ENCODE results near the gene EHBP1. TPM values are rescaled to one million over a fixed set of nuclear protein-coding genes. Genes with fewer than 3 reads are reported as not detected.
"Not testable (repeated sequence)": the region's sequence is repeated elsewhere in the genome, so short reads cannot be mapped to it uniquely, and the experiment has no call there.

Gene EHBP1
- total RNA-seq, 2 donors from 2014 or later: 23.7 to 34.3 TPM

DNA sequence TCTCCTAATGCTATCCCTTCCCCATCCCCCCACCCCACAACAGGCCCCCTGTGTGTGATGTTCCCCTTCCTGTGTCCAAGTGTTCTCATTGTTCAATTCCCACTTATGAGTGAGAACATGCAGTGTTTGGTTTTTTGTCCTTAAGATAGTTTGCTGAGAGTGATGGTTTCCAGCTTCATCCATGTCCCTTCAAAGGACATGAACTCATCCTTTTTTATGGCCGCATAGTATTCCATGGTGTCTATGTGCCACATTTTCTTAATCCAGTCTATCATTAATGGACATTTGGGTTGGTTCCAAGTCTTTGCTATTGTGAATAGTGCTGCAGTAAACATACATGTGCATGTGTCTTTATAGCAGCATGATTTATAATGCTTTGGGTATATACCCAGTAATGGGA is 43.6 kb downstream of the EHBP1 start:
- not testable (repeated sequence) for ATAC-seq; DNase-seq (ENCODE audit: low spot score); H3K4me3 Mint-ChIP-seq; H3K9me3 Mint-ChIP-seq; H3K27me3 Mint-ChIP-seq; H3K27ac Mint-ChIP-seq; H3K36me3 Mint-ChIP-seq
- H3K4me1 Mint-ChIP-seq (ENCODE audit: low read depth in 2 of 2): peaks cover 11 to 14% of the 10 kb centered on the region in 2 donors

DNA sequence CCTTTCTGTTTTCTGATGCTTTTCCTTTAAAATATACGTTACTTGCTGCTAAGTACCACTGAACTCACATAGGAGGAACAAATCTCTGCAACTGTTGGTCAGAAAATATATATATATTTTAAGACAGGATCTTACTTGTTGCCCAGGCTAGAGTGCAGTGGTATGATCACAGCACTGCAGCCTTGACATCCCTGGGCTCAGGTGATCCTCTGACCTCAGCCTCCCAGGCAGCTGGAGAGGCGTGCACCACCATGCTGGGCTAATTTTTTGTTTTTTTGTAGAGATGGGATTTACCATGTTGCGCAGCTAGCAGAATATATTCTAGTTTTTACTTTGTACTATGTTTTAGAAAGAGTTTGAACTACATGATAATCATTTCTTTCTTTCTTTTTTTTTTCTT is 51.5 kb downstream of the EHBP1 start:
- H3K27ac Mint-ChIP-seq: no peak overlapping the region
- peaks cover 2 to 13% of the 10 kb centered on the region in 2 donors for H3K4me1 Mint-ChIP-seq (ENCODE audit: low read depth in 2 of 2)
- no peak for DNase-seq (ENCODE audit: low spot score)
- no peaks in the 10 kb centered on the region for H3K9me3 Mint-ChIP-seq
- H3K36me3 Mint-ChIP-seq: no peaks in the 10 kb centered on the region
- ATAC-seq: no peak
- no peak overlapping the region for H3K4me3 Mint-ChIP-seq
- H3K27me3 Mint-ChIP-seq: no peaks in the 10 kb centered on the region

DNA sequence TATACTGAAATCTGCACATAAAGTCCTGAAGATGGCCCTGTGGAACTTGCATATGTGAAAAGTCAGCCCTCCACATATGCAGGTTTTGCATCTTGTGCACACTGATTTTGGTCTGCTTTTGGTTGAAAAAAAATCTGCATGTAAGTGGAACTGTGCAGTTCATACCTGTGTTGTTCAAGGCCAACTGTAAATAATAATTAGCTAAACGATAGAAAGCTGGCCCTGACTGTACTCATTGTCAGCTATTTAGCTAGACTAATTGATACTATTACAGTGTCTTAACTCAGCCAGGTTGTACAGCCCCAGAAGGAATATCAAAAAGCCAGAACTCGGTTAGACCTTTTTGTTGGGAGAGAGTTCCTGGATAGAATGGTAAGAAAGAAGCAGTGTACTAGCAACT is 54.5 kb downstream of the EHBP1 start:
- H3K9me3 Mint-ChIP-seq: no peaks in the 10 kb centered on the region
- no peaks in the 10 kb centered on the region for H3K36me3 Mint-ChIP-seq
- DNase-seq (ENCODE audit: low spot score) (no peak), ATAC-seq (no peak)
- H3K27me3 Mint-ChIP-seq: no peaks in the 10 kb centered on the region
- no peak overlapping the region for H3K27ac Mint-ChIP-seq
- H3K4me1 Mint-ChIP-seq (ENCODE audit: low read depth in 2 of 2): peaks cover 4 to 6% of the 10 kb centered on the region in 2 donors
- no peak overlapping the region for H3K4me3 Mint-ChIP-seq

DNA sequence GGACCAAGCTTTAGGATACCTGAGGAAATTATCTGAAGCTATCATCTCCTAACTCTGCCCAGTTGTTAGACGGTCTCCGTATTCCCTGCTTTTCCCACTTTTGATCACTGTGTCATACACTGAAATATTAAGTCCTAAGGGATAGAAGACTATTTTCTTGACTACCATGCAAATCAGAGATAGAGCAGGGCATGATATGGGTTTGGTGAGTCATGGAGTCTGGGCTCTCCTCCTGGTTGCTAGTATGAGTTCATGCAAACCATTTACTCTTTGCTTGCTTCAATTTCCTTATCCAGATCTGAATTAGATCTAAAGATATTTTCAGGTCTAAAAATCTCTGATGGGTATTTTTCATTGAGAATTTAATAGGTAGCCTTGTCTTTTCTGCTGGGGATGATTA is 55.0 kb downstream of the EHBP1 start:
- ATAC-seq (no peak), DNase-seq (ENCODE audit: low spot score) (no peak)
- no peak overlapping the region for H3K27ac Mint-ChIP-seq
- no peaks in the 10 kb centered on the region for H3K27me3 Mint-ChIP-seq
- H3K36me3 Mint-ChIP-seq: no peaks in the 10 kb centered on the region
- H3K9me3 Mint-ChIP-seq: no peaks in the 10 kb centered on the region
- H3K4me3 Mint-ChIP-seq: no peak overlapping the region
- H3K4me1 Mint-ChIP-seq (ENCODE audit: low read depth in 2 of 2): peaks cover 0 to 6% of the 10 kb centered on the region in 2 donors

DNA sequence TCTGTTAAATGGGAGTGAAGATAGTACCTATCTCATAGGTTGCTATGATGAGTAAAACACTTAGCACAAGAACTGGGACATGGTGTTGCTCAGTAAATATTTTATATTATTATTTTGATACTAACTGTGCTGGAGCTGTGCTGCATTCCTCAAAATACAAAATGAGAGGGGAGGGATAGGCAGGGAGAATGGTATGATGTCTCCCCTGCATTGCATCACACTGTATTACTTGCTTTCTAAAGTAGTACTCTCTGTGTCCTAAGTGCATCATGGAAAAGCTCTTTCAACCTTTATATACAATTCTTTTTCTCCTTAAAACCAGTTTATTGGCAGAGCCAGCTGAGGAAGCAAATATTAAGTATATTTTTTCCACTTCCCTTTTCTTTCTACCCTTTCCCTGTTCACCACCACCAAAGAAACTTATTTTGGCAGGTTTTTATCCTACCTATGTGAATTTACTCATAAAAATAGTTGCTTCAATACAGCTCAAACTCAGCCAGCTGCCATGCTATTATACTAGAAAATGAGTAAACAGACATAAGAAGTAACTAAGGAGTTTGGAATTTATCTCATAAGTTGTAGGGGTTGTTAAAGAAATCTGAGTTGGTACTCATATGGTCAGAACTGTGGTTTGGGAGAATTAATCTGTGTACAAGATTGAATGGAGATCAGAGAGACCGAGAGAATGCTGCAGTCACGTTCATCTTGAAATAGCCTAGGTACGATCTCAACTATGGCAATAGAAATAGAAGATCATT is 60.3 kb downstream of the EHBP1 start:
- H3K36me3 Mint-ChIP-seq: no peaks in the 10 kb centered on the region
- no peak for DNase-seq (ENCODE audit: low spot score)
- H3K4me3 Mint-ChIP-seq: no peak overlapping the region
- H3K27ac Mint-ChIP-seq: no peak overlapping the region
- peaks cover 0 to 6% of the 10 kb centered on the region in 2 donors for H3K4me1 Mint-ChIP-seq (ENCODE audit: low read depth in 2 of 2)
- no peak for ATAC-seq
- H3K9me3 Mint-ChIP-seq: no peaks in the 10 kb centered on the region
- no peaks in the 10 kb centered on the region for H3K27me3 Mint-ChIP-seq

DNA sequence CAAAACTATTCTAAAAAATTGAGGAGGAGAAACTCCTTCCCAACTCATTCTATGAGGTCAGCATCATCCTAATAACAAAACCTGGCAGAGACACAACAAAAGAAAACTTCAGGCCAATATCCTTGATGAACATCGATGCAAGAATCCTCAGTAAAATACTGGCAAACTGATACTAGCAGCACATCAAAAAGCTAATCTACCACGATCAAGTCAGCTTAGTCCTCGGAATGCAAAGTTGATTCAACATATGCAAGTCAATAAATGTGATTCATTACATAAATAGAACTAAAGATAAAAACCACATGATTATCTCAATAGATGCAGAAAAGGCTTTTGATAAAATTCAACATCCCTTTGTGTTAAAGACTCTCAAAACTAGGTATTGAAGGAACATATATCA is 63.1 kb downstream of the EHBP1 start:
- H3K4me1 Mint-ChIP-seq (ENCODE audit: low read depth in 2 of 2): no peaks in the 10 kb centered on the region
- H3K36me3 Mint-ChIP-seq: no peaks in the 10 kb centered on the region
- ATAC-seq: no peak
- no peaks in the 10 kb centered on the region for H3K27me3 Mint-ChIP-seq
- DNase-seq (ENCODE audit: low spot score): no peak
- no peak overlapping the region for H3K4me3 Mint-ChIP-seq
- no peaks in the 10 kb centered on the region for H3K9me3 Mint-ChIP-seq
- H3K27ac Mint-ChIP-seq: no peak overlapping the region

DNA sequence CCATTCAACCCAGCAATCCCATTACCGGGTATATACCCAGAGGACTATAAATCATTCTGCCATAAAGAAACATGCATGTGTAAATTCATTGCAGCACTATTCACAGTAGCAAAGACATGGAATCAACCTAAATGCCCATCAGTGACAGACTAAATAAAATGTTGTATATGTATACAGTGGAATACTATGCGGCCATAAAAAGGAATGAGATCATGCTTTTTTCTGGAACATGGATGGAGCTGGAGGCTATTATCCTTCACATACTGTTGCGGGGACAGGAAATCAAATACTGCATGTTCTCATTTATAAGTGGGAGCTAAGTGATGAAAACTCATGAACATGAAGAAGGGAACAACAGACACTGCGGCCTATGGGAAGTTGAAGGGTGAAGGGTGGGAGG is 65.1 kb downstream of the EHBP1 start:
- H3K4me1 Mint-ChIP-seq (ENCODE audit: low read depth in 2 of 2): no peaks in the 10 kb centered on the region
- no peak overlapping the region for H3K27ac Mint-ChIP-seq
- no peak overlapping the region for H3K4me3 Mint-ChIP-seq
- DNase-seq (ENCODE audit: low spot score) (no peak), ATAC-seq (no peak)
- no peaks in the 10 kb centered on the region for H3K36me3 Mint-ChIP-seq
- H3K9me3 Mint-ChIP-seq: no peaks in the 10 kb centered on the region
- H3K27me3 Mint-ChIP-seq: no peaks in the 10 kb centered on the region

DNA sequence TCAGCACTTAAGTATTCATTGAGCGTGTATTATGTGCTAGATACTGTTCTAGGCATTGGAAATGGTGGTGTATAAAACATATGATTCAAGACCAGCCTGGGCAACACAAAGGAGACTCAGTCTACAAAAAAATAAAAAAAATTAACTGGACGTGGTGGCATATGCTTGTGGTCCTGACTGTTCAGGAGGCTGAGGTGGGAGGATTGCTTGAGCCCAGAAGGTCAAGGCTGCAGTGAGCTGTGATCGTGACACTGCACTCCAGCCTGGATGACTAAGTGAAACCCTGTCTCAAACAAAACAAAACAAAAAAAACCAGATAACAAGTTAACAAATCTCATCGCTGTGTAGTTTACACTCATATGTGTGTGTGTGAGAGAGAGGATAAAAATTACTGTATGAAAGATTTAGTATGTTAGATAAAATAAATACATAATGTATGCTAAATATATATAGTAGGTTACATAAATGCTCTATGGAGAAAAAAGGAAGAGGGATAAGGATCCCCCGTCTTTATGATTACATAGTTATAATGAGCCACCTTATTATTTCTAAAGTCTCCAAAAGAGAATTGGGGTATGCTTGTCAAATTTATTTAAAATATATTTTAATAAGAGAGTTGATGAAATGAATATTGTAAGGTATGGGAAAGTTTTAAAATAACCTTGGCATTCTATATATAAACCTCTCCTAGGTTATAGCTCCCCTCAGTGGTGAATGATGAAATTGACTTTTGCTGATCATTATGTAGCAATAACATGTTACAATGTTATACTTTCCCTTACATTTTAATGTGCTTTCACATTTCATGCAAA is 69.2 kb downstream of the EHBP1 start:
- no peak for ATAC-seq
- no peak for DNase-seq (ENCODE audit: low spot score)

DNA sequence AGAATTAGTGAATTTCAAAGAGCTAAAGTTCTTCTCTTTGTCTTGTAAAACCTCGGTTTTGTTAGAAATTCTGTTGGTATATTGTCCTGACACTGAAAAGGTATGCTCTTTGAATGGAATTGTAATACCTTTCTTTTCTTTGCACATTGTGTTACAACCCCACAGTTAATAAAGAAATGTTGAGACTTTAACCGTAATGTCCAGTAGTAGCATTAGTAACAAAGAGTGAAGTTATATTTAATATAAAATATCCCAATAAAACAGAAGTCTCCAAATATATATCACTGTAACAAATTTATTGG is 69.8 kb downstream of the EHBP1 start:
- Mint-ChIP-seq H3K36me3 (no peaks in the 10 kb centered on the region), H3K27ac (no peak overlapping the region), H3K4me3 (no peak overlapping the region), H3K4me1 (ENCODE audit: low read depth in 2 of 2) (no peaks in the 10 kb centered on the region), H3K9me3 (no peaks in the 10 kb centered on the region), H3K27me3 (no peaks in the 10 kb centered on the region)
- ATAC-seq: no peak
- DNase-seq (ENCODE audit: low spot score): no peak

More for the DNA sequence above, 69.2 kb downstream of the EHBP1 start:
- no peak overlapping the region for H3K4me3 Mint-ChIP-seq
- no peaks in the 10 kb centered on the region for H3K36me3 Mint-ChIP-seq
- no peaks in the 10 kb centered on the region for H3K4me1 Mint-ChIP-seq (ENCODE audit: low read depth in 2 of 2)
- H3K9me3 Mint-ChIP-seq: no peaks in the 10 kb centered on the region
- H3K27ac Mint-ChIP-seq: no peak overlapping the region
- no peaks in the 10 kb centered on the region for H3K27me3 Mint-ChIP-seq

DNA sequence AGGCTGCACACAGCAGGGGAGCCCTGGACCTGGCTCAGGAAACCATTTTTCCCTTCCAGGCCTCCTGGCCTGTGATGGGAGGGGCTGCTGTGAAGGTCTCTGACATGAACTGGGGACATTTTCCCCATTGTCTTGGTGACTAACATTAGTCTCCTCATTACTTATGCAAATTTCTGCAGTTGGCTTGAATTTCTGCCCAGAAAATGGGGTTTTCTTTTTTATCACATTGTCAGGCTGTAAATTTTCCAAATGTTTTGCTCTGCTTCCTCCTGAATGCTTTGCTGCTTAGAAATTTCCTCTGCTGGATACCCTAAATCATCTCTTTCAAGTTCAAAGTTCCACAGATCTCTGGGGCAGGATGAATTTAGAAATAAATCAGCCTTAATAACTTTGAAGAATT is 78.2 kb downstream of the EHBP1 start:
- DNase-seq (ENCODE audit: low spot score) (no peak), ATAC-seq (no peak)
- H3K27me3 Mint-ChIP-seq: no peaks in the 10 kb centered on the region
- H3K4me1 Mint-ChIP-seq (ENCODE audit: low read depth in 2 of 2): peaks cover 0 to 14% of the 10 kb centered on the region in 2 donors
- no peaks in the 10 kb centered on the region for H3K36me3 Mint-ChIP-seq
- peaks cover 3% of the 10 kb centered on the region for H3K9me3 Mint-ChIP-seq
- H3K27ac Mint-ChIP-seq: no peak overlapping the region
- H3K4me3 Mint-ChIP-seq: no peak overlapping the region

DNA sequence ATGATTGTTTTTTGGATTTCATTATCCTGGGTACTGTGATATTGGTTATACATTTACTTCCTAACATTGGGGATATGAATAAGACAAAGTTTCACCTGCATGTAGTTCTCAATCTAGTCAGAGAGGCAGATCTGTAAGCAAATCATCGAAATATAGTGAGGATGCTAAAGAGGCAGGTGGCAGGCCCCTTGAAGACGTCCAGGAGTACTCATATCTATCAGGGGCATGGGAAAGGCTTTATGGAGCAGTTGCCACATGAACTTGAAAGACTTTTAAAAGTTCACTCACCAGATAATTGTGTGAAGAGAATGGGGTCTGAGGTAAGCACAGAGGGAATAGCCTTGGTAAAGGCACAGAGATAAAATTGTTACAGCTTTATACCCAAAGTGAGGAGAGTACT is 78.8 kb downstream of the EHBP1 start:
- Mint-ChIP-seq H3K4me1 (ENCODE audit: low read depth in 2 of 2) (peaks cover 0 to 18% of the 10 kb centered on the region in 2 donors), H3K36me3 (no peaks in the 10 kb centered on the region), H3K27me3 (no peaks in the 10 kb centered on the region), H3K4me3 (no peak overlapping the region), H3K27ac (no peak overlapping the region), H3K9me3 (peaks cover 3% of the 10 kb centered on the region)
- no peak for DNase-seq (ENCODE audit: low spot score)
- no peak for ATAC-seq

DNA sequence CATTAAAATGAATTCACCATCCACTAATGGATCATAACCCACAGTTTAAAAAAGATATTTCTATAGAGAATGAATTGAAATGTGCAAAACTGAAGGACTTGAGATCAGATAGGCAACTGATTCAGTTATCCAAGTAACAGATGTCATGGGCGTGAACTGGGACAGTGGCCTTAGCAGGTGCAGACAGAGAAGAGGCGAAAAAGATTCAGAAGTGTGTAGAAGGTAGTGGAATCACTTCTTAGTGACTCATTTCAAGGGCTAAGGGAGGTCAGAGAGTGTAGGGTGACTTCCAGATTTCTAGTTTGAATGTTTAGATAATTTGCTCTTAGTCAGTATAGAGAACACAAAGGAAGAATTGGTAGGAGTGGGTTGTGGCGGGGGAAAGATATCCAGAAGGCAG is 79.7 kb downstream of the EHBP1 start:
- Mint-ChIP-seq H3K9me3 (peaks cover 3% of the 10 kb centered on the region), H3K36me3 (no peaks in the 10 kb centered on the region), H3K27me3 (no peaks in the 10 kb centered on the region), H3K4me1 (ENCODE audit: low read depth in 2 of 2) (peaks cover 0 to 18% of the 10 kb centered on the region in 2 donors), H3K4me3 (no peak overlapping the region), H3K27ac (peak overlapping the region in 1 of 2 donors; percentile 50)
- DNase-seq (ENCODE audit: low spot score): no peak
- ATAC-seq: no peak

DNA sequence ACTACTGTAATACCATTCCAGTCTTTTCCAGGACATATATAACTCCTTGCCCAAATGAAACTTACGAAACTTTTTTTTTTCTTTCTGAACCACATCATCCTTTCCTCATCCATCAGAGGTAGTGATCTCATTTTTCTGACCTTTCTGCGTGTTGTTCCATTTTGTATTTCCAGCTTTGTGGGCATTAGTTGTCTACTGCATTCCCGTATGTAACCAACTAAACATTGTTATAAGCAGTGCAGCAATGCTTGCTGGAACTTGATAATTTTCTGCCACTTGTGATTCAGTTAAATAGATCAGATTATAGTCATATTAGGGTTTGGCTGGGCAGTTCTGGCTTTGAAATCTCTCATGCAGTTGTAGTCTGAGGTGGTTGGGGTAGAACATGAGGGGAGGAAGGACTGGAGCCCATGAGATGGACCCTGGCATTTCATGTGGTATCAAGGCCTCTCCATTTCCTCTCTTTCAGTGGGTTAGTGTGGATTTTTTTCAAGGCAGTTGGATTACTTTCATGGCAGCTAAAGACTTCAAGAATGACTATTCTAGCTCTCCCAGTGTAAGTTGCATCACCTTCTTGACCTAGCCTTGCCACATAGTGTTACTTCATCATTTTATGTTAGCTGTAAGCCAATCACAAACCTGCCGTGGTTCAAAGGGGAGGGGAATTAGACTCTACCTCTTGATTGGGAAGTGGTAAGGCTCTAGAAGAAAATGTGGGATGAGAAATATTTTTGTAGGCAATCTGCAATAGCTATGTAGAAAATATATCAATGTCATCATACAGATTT is 80.5 kb downstream of the EHBP1 start:
- peaks cover 3% of the 10 kb centered on the region for H3K9me3 Mint-ChIP-seq
- DNase-seq (ENCODE audit: low spot score) (no peak), ATAC-seq (peak in 1 of 2 donors; percentile 48)
- peaks cover 0 to 18% of the 10 kb centered on the region in 2 donors for H3K4me1 Mint-ChIP-seq (ENCODE audit: low read depth in 2 of 2)
- H3K36me3 Mint-ChIP-seq: no peaks in the 10 kb centered on the region
- H3K4me3 Mint-ChIP-seq: no peak overlapping the region
- H3K27me3 Mint-ChIP-seq: no peaks in the 10 kb centered on the region
- no peak overlapping the region for H3K27ac Mint-ChIP-seq

DNA sequence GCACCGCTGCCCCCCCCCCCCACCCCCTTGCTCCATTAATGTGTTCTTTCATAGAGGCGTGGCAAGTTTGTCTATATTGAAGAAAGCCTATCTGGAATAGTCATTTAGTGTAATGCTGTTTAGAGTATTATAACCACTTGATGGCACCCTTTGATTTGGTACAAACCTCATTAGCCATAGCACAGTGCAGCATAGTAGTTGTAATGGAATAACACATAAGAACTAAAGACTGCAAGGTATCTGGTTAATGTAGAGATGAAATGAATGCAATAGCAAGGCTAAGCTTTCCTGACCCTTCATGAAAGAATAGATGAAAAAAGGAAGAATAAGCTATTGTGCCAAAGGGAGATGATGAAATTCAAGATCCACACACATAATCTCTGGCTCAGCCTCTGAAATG is 81.9 kb downstream of the EHBP1 start:
- H3K9me3 Mint-ChIP-seq: peaks cover 3% of the 10 kb centered on the region
- ATAC-seq: peak in 1 of 2 donors; percentile 38
- DNase-seq (ENCODE audit: low spot score): no peak

More for the DNA sequence above, 81.9 kb downstream of the EHBP1 start:
- Mint-ChIP-seq H3K4me3 (no peak overlapping the region), H3K4me1 (ENCODE audit: low read depth in 2 of 2) (peaks cover 0 to 18% of the 10 kb centered on the region in 2 donors), H3K27me3 (no peaks in the 10 kb centered on the region), H3K36me3 (no peaks in the 10 kb centered on the region), H3K27ac (no peak overlapping the region)
